K562 (cell line): Measurements from ENCODE around the gene CCDC7.
"Not testable (repeated sequence)": the region's sequence is repeated elsewhere in the genome, so short reads cannot be mapped to it uniquely, and the experiment has no call there.

Experiments used
- EP300 ChIP-seq: IDR thresholded peaks from 2 replicates; pipeline ENCODE4 v1.6.1; 2012; ENCODE audit warnings: low read length, improper control_type of control experiment
- FOXK1 ChIP-seq: sonication (generic); formaldehyde crosslinking; IDR thresholded peaks from 2 replicates; pipeline ENCODE4 v1.8.0; 2022; ENCODE audit warnings: missing genetic modification reagents, mild to moderate bottlenecking, borderline replicate concordance
- NBN ChIP-seq: fragments of 450-650 bp; IDR thresholded peaks from 2 replicates; pipeline ENCODE4 v1.6.1; 2016; ENCODE audit warnings: low read depth, mild to moderate bottlenecking
- SMC3 ChIP-seq: conservative IDR thresholded peaks from 2 replicates; pipeline ENCODE4 v1.6.1; 2011; ENCODE audit warnings: low read depth, low read length, improper control_type of control experiment; ENCODE audit not compliant: insufficient read depth
- SNIP1 ChIP-seq: fragments of 450-650 bp; IDR thresholded peaks from 2 replicates; pipeline ENCODE4 v1.7.1; 2017; ENCODE audit warnings: low read depth, mild to moderate bottlenecking
- TAF15 ChIP-seq: fragments of 200-400 bp; formaldehyde crosslinking; IDR thresholded peaks from 2 replicates; pipeline ENCODE4 v1.6.1; 2017; ENCODE audit warnings: mild to moderate bottlenecking, low read depth, low read length, moderate library complexity
- TAF7 ChIP-seq: fragments of 450-650 bp; IDR thresholded peaks from 2 replicates; pipeline ENCODE4 v1.6.1; 2016; ENCODE audit warnings: missing genetic modification characterization, missing compliant biosample characterization
- YY1 ChIP-seq, 3 experiments: IDR thresholded peaks; 2 replicates each; pipeline ENCODE4 v1.6.1; 2011; ENCODE audit warnings: low read length in 2 of 3, mild to moderate bottlenecking in 2 of 3, moderate library complexity in 2 of 3, borderline replicate concordance in 1 of 3, control low read depth in 1 of 3, low read depth in 1 of 3; ENCODE audit not compliant: insufficient read depth in 3 of 3, insufficient replicate concordance in 2 of 3, control insufficient read depth in 1 of 3, insufficient read length in 1 of 3; ENCODE audit errors: extremely low read depth in 1 of 3
- ZNF311 ChIP-seq: fragments of 250-450 bp; sonication (Bioruptor Pico); IDR thresholded peaks from 2 replicates; pipeline ENCODE4 v1.4.0; 2020; ENCODE audit warnings: mild to moderate bottlenecking, moderate library complexity
- TF ChIP-seq, protein P1 (sequence below): fragments of 250-450 bp; sonication (Bioruptor Pico); IDR thresholded peaks from 2 replicates; pipeline ENCODE4 v1.4.0; 2020; ENCODE audit warnings: borderline replicate concordance
- TF ChIP-seq, protein P2 (sequence below): fragments of 200-800 bp; sonication (Bioruptor generic); IDR thresholded peaks from 2 replicates; pipeline ENCODE4 v1.6.1; 2016; ENCODE audit warnings: missing genetic modification characterization, missing compliant biosample characterization

DNA sequence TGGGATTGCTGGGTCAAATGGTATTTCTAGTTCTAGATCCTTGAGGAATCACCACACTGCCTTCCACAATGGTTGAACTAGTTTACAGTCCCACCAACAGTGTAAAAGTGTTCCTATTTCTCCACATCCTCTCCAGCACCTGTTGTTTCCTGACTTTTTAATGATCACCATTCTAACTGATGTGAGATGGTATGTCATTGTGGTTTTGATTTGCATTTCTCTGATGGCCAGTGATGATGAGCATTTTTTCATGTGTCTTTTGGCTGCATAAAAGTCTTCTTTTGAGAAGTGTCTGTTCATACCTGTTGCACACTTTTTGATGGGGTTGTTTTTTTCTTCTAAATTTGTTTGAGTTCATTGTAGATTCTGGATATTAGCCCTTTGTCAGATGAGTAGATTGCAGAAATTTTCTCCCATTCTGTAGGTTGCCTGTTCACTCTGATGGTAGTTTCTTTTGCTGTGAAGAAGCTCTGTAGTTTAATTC, 37.1 kb downstream of the CCDC7 start:
- TF ChIP-seq NBN; FOXK1 (CRISPR knock-in tag); TAF15; ZNF311; SNIP1; YY1 (IDR thresholded peaks at IDR 0.05; ENCODE audit: borderline replicate concordance in 1 of 3, control insufficient read depth in 1 of 3, extremely low read depth in 1 of 3, insufficient read depth in 3 of 3, insufficient read length in 1 of 3, insufficient replicate concordance in 2 of 3, low read depth in 1 of 3, low read length in 2 of 3); SMC3; TAF7; EP300: not testable (repeated sequence)
- TF ChIP-seq, protein P1, sequence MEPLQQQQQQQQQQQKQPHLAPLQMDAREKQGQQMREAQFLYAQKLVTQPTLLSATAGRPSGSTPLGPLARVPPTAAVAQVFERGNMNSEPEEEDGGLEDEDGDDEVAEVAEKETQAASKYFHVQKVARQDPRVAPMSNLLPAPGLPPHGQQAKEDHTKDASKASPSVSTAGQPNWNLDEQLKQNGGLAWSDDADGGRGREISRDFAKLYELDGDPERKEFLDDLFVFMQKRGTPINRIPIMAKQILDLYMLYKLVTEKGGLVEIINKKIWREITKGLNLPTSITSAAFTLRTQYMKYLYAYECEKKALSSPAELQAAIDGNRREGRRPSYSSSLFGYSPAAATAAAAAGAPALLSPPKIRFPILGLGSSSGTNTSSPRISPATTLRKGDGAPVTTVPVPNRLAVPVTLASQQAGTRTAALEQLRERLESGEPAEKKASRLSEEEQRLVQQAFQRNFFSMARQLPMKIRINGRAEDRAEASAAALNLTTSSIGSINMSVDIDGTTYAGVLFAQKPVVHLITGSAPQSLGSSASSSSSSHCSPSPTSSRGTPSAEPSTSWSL (CRISPR knock-in tag), result not testable (repeated sequence)
- TF ChIP-seq, protein P2, sequence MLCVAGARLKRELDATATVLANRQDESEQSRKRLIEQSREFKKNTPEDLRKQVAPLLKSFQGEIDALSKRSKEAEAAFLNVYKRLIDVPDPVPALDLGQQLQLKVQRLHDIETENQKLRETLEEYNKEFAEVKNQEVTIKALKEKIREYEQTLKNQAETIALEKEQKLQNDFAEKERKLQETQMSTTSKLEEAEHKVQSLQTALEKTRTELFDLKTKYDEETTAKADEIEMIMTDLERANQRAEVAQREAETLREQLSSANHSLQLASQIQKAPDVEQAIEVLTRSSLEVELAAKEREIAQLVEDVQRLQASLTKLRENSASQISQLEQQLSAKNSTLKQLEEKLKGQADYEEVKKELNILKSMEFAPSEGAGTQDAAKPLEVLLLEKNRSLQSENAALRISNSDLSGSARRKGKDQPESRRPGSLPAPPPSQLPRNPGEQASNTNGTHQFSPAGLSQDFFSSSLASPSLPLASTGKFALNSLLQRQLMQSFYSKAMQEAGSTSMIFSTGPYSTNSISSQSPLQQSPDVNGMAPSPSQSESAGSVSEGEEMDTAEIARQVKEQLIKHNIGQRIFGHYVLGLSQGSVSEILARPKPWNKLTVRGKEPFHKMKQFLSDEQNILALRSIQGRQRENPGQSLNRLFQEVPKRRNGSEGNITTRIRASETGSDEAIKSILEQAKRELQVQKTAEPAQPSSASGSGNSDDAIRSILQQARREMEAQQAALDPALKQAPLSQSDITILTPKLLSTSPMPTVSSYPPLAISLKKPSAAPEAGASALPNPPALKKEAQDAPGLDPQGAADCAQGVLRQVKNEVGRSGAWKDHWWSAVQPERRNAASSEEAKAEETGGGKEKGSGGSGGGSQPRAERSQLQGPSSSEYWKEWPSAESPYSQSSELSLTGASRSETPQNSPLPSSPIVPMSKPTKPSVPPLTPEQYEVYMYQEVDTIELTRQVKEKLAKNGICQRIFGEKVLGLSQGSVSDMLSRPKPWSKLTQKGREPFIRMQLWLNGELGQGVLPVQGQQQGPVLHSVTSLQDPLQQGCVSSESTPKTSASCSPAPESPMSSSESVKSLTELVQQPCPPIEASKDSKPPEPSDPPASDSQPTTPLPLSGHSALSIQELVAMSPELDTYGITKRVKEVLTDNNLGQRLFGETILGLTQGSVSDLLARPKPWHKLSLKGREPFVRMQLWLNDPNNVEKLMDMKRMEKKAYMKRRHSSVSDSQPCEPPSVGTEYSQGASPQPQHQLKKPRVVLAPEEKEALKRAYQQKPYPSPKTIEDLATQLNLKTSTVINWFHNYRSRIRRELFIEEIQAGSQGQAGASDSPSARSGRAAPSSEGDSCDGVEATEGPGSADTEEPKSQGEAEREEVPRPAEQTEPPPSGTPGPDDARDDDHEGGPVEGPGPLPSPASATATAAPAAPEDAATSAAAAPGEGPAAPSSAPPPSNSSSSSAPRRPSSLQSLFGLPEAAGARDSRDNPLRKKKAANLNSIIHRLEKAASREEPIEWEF (CRISPR knock-in tag), result not testable (repeated sequence)
